CD4-positive, alpha-beta T cell treated with Interleukin-17A for 4 hours (primary cell): ENCODE results near the gene MEGF9.
A peak's percentile ranks its signal among the peaks of the same experiment; 100 is the strongest.

Experiments used
- DNase-seq: peaks from one replicate; pipeline ENCODE4 v3.0.0-alpha.2; 2020; ENCODE audit warnings: mixed read lengths

MEGF9 gene

GRCh38 chr9:120619751-120620655, 94.3 kb downstream of the MEGF9 start:
- peak; percentile 68 for DNase-seq

- no peak for DNase-seq
Observed at GRCh38 chr9:120616966-120617935, 97.0 kb downstream of the MEGF9 start.

- no peak for DNase-seq
Observed at GRCh38 chr9:120612218-120612617, 102.1 kb downstream of the MEGF9 start.

GRCh38 chr9:120611690-120612068, 102.6 kb downstream of the MEGF9 start:
- DNase-seq, result no peak

GRCh38 chr9:120610975-120611689, 103.1 kb downstream of the MEGF9 start:
- no peak for DNase-seq

GRCh38 chr9:120609636-120610035, 104.6 kb downstream of the MEGF9 start:
- no peak for DNase-seq

GRCh38 chr9:120608421-120608820, 105.8 kb downstream of the MEGF9 start:
- no peak for DNase-seq

- DNase-seq, result no peak
Observed at GRCh38 chr9:120603591-120603990, 110.7 kb downstream of the MEGF9 start.

- DNase-seq, result no peak
Observed at GRCh38 chr9:120603010-120603409, 111.3 kb downstream of the MEGF9 start.

GRCh38 chr9:120593955-120594277, 120.4 kb downstream of the MEGF9 start:
- DNase-seq, result no peak

- DNase-seq, result no peak
Observed at GRCh38 chr9:120593250-120593954, 120.9 kb downstream of the MEGF9 start.

GRCh38 chr9:120592210-120592609, 122.1 kb downstream of the MEGF9 start:
- DNase-seq, result no peak

GRCh38 chr9:120587328-120587727, 126.9 kb downstream of the MEGF9 start:
- no peak for DNase-seq

- peak; percentile 17 for DNase-seq
Observed at GRCh38 chr9:120583958-120584369, 130.3 kb downstream of the MEGF9 start.

GRCh38 chr9:120580051-120580896, 134.0 kb downstream of the MEGF9 start, which contains the start of gene CDK5RAP2:
Gene CDK5RAP2, minus strand, starts transcription at chr9:120580167. Its CDS starts 189 bp downstream, at chr9:120579978.
- peak; percentile 92 for DNase-seq

- DNase-seq, result no peak
Observed at GRCh38 chr9:120579139-120580050, 134.9 kb downstream of the MEGF9 start.

GRCh38 chr9:120574473-120574872, 139.8 kb downstream of the MEGF9 start:
- DNase-seq, result no peak

GRCh38 chr9:120572472-120572871, 141.8 kb downstream of the MEGF9 start:
- DNase-seq, result no peak

- DNase-seq, result no peak
Observed at GRCh38 chr9:120571443-120572257, 142.6 kb downstream of the MEGF9 start.
